ENCODE measurements around the gene TRPC4.

- TF ChIP-seq POLR2A (IDR thresholded peaks at IDR 0.05) = no peak
- no peak for TF ChIP-seq CTCF (IDR thresholded peaks at IDR 0.05)
Measured at GRCh38 chr13:37679043-37679442, 190.5 kb downstream of the TRPC4 start.
